Measurements from ENCODE around the gene FAM83B. TPM values are rescaled to one million over a fixed set of nuclear protein-coding genes. Genes with fewer than 3 reads are reported as not detected.

Gene FAM83B
- total RNA-seq, 4 donors from 2014 or later = 4.1 TPM; not detected in 3

DNA sequence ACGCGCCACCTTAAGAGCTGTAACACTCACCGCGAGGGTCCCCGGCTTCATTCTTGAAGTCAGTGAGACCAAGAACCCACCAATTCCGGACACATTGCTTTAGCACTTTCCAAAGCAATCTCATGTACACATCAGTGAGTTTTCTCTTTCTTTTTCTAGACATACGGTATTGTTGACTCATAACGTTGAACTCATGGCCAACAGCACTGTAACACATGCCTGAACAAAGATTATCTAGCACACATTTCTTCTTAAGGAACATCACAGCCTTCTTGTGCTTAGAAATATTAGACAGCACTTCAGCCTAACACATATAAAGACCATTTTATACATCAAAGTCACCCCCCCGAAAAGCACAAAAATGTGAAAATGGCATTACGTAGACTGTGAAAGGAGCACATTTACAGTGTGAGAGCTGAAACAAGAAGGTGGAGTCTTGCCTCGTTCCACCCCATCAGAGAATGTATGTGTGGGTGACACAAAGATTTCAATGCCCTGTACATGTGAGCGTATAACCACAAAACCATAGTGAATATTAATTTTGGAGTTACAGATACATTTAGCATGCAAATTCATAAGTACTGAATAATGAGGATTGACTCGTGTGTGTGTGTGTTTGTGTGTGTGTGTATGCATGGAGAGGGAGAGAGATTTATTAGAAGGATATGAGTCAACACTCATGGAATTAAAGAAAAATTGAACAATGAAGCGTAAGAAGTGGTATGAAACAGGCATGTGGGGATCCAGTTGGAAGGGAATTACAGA lies 134.1 kb downstream of the FAM83B start:
- Histone ChIP-seq H3K36me3 (no peaks in the 10 kb centered on the region), H3K27ac (no peak overlapping the region), H3K9me3 (peaks cover 0 to 7% (median 0%) of the 10 kb centered on the region in 3 donors), H3K27me3 (no peaks in the 10 kb centered on the region), H3K4me1 (no peaks in the 10 kb centered on the region), H3K4me3 (no peak overlapping the region)
- ATAC-seq = no peak
- 85 to 86% methylated on average over 8 to 14 of the region's 14 CpGs for WGBS, 2 donors (ENCODE audit: low coverage in 1 of 2)
- TF ChIP-seq EP300 (IDR thresholded peaks at IDR 0.05) (no peak), POLR2AphosphoS5 (IDR thresholded peaks at IDR 0.05) (no peak), POLR2A (IDR thresholded peaks at IDR 0.05) (no peak)
- TF ChIP-seq, protein P1, sequence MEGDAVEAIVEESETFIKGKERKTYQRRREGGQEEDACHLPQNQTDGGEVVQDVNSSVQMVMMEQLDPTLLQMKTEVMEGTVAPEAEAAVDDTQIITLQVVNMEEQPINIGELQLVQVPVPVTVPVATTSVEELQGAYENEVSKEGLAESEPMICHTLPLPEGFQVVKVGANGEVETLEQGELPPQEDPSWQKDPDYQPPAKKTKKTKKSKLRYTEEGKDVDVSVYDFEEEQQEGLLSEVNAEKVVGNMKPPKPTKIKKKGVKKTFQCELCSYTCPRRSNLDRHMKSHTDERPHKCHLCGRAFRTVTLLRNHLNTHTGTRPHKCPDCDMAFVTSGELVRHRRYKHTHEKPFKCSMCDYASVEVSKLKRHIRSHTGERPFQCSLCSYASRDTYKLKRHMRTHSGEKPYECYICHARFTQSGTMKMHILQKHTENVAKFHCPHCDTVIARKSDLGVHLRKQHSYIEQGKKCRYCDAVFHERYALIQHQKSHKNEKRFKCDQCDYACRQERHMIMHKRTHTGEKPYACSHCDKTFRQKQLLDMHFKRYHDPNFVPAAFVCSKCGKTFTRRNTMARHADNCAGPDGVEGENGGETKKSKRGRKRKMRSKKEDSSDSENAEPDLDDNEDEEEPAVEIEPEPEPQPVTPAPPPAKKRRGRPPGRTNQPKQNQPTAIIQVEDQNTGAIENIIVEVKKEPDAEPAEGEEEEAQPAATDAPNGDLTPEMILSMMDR (IDR thresholded peaks at IDR 0.05) = no peak

DNA sequence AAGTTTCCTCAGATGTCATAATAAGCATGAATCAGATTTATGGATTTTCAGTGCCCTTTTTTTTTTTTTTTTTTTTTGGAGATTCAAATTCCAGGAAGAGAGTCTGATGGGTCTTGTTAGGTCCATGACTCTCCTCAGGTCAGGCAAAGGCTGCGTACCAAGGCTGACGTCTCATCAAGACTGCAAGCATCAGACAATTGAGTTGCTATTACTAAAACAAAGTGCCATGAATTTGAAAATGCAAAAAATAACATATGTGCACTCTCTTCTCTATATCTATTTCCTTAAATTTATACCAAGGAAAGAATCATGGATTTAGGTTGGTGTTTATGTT lies 134.7 kb downstream of the FAM83B start:
- ATAC-seq = no peak
- no peaks in the 10 kb centered on the region for H3K27me3 ChIP-seq
- TF ChIP-seq EP300 (IDR thresholded peaks at IDR 0.05) = no peak
- TF ChIP-seq, protein P1 (IDR thresholded peaks at IDR 0.05) = no peak
- TF ChIP-seq POLR2A (IDR thresholded peaks at IDR 0.05) = no peak
- TF ChIP-seq POLR2AphosphoS5 (IDR thresholded peaks at IDR 0.05) = no peak
- no peak overlapping the region for H3K4me3 ChIP-seq
- no peaks in the 10 kb centered on the region for H3K4me1 ChIP-seq
- no peak overlapping the region for H3K27ac ChIP-seq
- no peaks in the 10 kb centered on the region for H3K36me3 ChIP-seq
- peaks cover 0 to 13% (median 0%) of the 10 kb centered on the region in 3 donors for H3K9me3 ChIP-seq
- 83 to 100% methylated on average over 2 of the region's 2 CpGs for WGBS, 2 donors (ENCODE audit: low coverage in 1 of 2)

DNA sequence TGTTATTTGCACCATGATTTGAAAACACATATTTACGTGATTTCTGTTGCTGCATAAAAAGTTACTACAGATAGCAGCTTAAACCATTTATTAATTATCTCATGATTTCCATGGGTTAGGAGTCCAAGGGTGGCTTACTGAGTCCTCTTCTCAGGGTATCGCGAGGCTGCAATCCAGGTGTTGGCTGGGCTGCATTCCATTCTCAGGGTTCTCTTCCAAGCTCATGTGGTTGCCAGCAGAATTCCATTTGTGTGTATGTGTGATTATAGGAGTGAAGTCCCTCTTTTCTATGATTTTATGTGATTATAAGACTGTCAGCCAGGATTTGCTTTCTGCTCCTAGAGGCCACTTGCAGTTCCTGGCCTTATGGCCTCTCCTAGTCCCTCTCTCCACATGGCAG lies 135.1 kb downstream of the FAM83B start:
- ATAC-seq = no peak
- TF ChIP-seq POLR2A (IDR thresholded peaks at IDR 0.05) (no peak), POLR2AphosphoS5 (IDR thresholded peaks at IDR 0.05) (no peak), EP300 (IDR thresholded peaks at IDR 0.05) (no peak)
- TF ChIP-seq, protein P1 (IDR thresholded peaks at IDR 0.05) = no peak
- whole genome bisulfite sequencing, 2 donors (ENCODE audit: low coverage in 1 of 2) = 38 to 92% methylated on average over 2 to 3 of the region's 3 CpGs

DNA sequence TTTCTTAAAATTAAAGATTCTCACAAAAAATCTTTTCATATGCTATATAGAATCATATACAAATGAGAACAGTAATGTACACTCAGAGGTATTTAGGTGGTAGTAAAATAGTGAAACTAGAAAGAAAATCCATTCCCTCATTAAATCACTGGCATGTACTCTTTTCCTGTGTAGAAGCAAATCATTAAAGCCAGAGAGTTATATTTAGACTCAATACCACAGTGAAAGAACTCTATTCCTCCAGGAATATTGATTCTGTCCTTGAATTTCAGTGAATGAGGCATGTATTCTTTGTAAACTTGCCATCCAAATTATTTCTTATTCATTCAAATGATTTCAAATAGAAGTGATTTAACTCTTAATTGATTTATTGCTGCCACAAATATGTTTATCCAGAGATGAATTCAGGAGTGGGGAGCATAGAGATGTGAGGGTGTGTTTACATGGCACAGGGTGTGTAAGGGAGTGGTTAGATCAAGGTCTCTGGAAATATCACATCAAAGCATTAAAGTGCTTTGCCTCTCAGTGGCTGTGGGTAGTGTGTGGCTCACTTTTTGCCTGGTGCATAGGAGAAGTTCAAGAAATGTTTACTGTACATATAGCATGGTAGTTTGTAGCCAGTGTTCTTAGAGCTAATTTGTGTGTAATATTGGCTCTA lies 141.2 kb downstream of the FAM83B start:
- H3K27me3 ChIP-seq = no peaks in the 10 kb centered on the region
- H3K36me3 ChIP-seq = no peaks in the 10 kb centered on the region
- no peak overlapping the region for H3K27ac ChIP-seq
- H3K4me1 ChIP-seq = no peaks in the 10 kb centered on the region
- ATAC-seq = no peak
- H3K9me3 ChIP-seq = peaks cover 0 to 19% (median 0%) of the 10 kb centered on the region in 3 donors
- TF ChIP-seq, protein P1 (IDR thresholded peaks at IDR 0.05) = no peak
- TF ChIP-seq EP300 (IDR thresholded peaks at IDR 0.05) (no peak), POLR2AphosphoS5 (IDR thresholded peaks at IDR 0.05) (no peak), POLR2A (IDR thresholded peaks at IDR 0.05) (no peak)
- H3K4me3 ChIP-seq = no peak overlapping the region

More for the DNA sequence above, 135.1 kb downstream of the FAM83B start:
- peaks cover 0 to 16% (median 0%) of the 10 kb centered on the region in 3 donors for H3K9me3 ChIP-seq
- H3K27ac ChIP-seq = no peak overlapping the region
- H3K36me3 ChIP-seq = no peaks in the 10 kb centered on the region
- no peaks in the 10 kb centered on the region for H3K27me3 ChIP-seq
- H3K4me3 ChIP-seq = no peak overlapping the region
- H3K4me1 ChIP-seq = no peaks in the 10 kb centered on the region

DNA sequence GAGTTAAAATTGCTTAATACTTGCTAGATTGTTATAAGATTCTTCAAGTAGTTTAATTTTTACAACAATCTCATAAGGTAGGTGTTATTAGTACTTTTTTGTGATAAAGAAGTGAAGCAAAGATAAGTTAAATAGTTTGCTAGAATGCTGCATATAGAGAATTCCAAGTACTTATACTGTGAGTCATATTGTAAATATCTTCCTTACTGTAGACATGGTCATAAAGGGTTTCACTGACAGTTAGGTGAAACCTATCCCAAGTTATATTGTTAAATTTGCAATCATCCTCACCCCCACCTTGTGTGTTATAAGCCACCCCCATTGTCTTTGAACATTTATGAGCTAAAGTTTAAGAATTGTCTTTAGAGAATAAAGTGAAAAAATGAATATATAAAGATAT lies 142.0 kb downstream of the FAM83B start:
- peaks cover 0 to 26% (median 0%) of the 10 kb centered on the region in 3 donors for H3K9me3 ChIP-seq
- H3K27ac ChIP-seq = no peak overlapping the region
- H3K36me3 ChIP-seq = no peaks in the 10 kb centered on the region
- no peaks in the 10 kb centered on the region for H3K27me3 ChIP-seq
- no peak overlapping the region for H3K4me3 ChIP-seq
- no peak for TF ChIP-seq POLR2A (IDR thresholded peaks at IDR 0.05)
- TF ChIP-seq POLR2AphosphoS5 (IDR thresholded peaks at IDR 0.05) = no peak
- TF ChIP-seq, protein P1 (IDR thresholded peaks at IDR 0.05) = no peak
- no peak for TF ChIP-seq EP300 (IDR thresholded peaks at IDR 0.05)
- ATAC-seq = no peak
- no peaks in the 10 kb centered on the region for H3K4me1 ChIP-seq
